H1 (cell line): ENCODE results near the gene C11orf58. TPM values are rescaled to one million over a fixed set of nuclear protein-coding genes. Genes with fewer than 3 reads are reported as not detected.

Experiments
- CTCF ChIA-PET: fragments of 300-600 bp; sonication (Branson Sonifier 250); formaldehyde crosslinking; loops from one replicate; lab custom pipeline; 2021; ENCODE audit not compliant: partially characterized antibody; lab: Charles Lee
- POLR2A ChIA-PET: fragments of 300-600 bp; sonication (Branson Sonifier 250); formaldehyde crosslinking; loops from one replicate; lab custom pipeline; 2021; ENCODE audit warnings: inconsistent platforms; ENCODE audit not compliant: partially characterized antibody; lab: Charles Lee
- DNase-seq, 2 experiments: peaks; one replicate each; pipeline versions ENCODE4 v3.0.0 to v3.0.0-alpha.2; 2010 to 2022; ENCODE audit warnings: low spot score in 2 of 2, low read depth in 1 of 2, mixed read lengths in 1 of 2
- FAIRE-seq: peaks from 2 replicates; lab custom pipeline; 2011; peaks lifted over from hg19 to GRCh38; lab: Jason Lieb, UNC
- H2AFZ ChIP-seq: 2 replicates; pipeline ENCODE4 v1.8.1; 2012; ENCODE audit warnings: low read length, inconsistent platforms
- H2AK5ac ChIP-seq: 2 replicates; pipeline ENCODE4 v1.6.1; 2013; ENCODE audit warnings: low read depth, low read length
- H2BK120ac ChIP-seq: replicated peaks from 2 replicates; pipeline ENCODE3; 2013; ENCODE audit warnings: low read depth, low read length, inconsistent platforms
- H2BK12ac ChIP-seq: 2 replicates; pipeline ENCODE4 v1.6.1; 2013; ENCODE audit warnings: low read depth, low read length
- H2BK15ac ChIP-seq: 2 replicates; pipeline ENCODE4 v1.6.1; 2013; ENCODE audit warnings: low read length
- H2BK20ac ChIP-seq: 2 replicates; pipeline ENCODE4 v1.6.1; 2013; ENCODE audit warnings: low read length
- H2BK5ac ChIP-seq: 2 replicates; pipeline ENCODE4 v1.6.1; 2013; ENCODE audit warnings: low read depth, low read length
- H3K14ac ChIP-seq: 2 replicates; pipeline ENCODE4 v1.6.1; 2013; ENCODE audit warnings: inconsistent platforms; ENCODE audit not compliant: insufficient read length
- H3K18ac ChIP-seq: 2 replicates; pipeline ENCODE4 v1.6.1; 2013; ENCODE audit warnings: low read length; ENCODE audit errors: extremely low read depth
- H3K23ac ChIP-seq: 2 replicates; pipeline ENCODE4 v1.6.1; 2013; ENCODE audit warnings: inconsistent platforms; ENCODE audit not compliant: insufficient read length
- H3K23me2 ChIP-seq: 2 replicates; pipeline ENCODE4 v1.6.1; 2013; ENCODE audit warnings: low read depth, low read length
- H3K27ac ChIP-seq: 2 replicates; pipeline ENCODE4 v1.6.1; 2011; ENCODE audit warnings: low read depth, low read length, inconsistent platforms
- H3K27me3 ChIP-seq, 4 experiments: replicated peaks in 1 of 4; 1 replicate in 1 of 4; 2 replicates in 3 of 4; pipeline versions ENCODE4 v1.6.1 to v1.8.1; 2011 to 2013; ENCODE audit warnings: low read length in 3 of 4, mild to moderate bottlenecking in 3 of 4, inconsistent platforms in 2 of 4, mixed read lengths in 2 of 4, moderate library complexity in 1 of 4; ENCODE audit not compliant: control insufficient read depth in 3 of 4, insufficient read depth in 3 of 4; ENCODE audit errors: extremely low read depth in 1 of 4
- H3K36me3 ChIP-seq, 4 experiments: 2 replicates each; pipeline versions ENCODE4 v1.6.1 to v1.8.1; 2011 to 2013; ENCODE audit warnings: mild to moderate bottlenecking in 4 of 4, low read length in 3 of 4, moderate library complexity in 2 of 4, control low read depth in 1 of 4, inconsistent platforms in 1 of 4; ENCODE audit not compliant: insufficient read depth in 4 of 4, control insufficient read depth in 2 of 4
- H3K4ac ChIP-seq: replicated peaks from 2 replicates; pipeline ENCODE3; 2013; ENCODE audit warnings: low read length, low read depth, mixed read lengths, inconsistent platforms; ENCODE audit not compliant: insufficient read length
- H3K4me1 ChIP-seq, 4 experiments: replicated peaks in 1 of 4; 1 replicate in 1 of 4; 2 replicates in 3 of 4; pipeline versions ENCODE4 v1.6.1 to v1.8.1; 2011 to 2013; ENCODE audit warnings: low read length in 3 of 4, inconsistent platforms in 2 of 4, mixed read lengths in 1 of 4; ENCODE audit not compliant: insufficient read depth in 4 of 4, control insufficient read depth in 3 of 4
- H3K4me2 ChIP-seq, 2 experiments: 2 replicates each; pipeline versions ENCODE4 v1.6.1 to v1.8.1; 2011 to 2013; ENCODE audit warnings: low read depth in 2 of 2, low read length in 2 of 2, control low read depth in 1 of 2, inconsistent platforms in 1 of 2, mild to moderate bottlenecking in 1 of 2; ENCODE audit not compliant: insufficient read depth in 1 of 2
- H3K4me3 ChIP-seq, 4 experiments: fragments of 200-600, 300-600 bp in 1 of 4; sonication (generic), shearing (Covaris generic), sonication (Bioruptor Twin) in 1 of 4; 2 replicates each; pipeline versions ENCODE4 v1.5.1 to v1.8.1; 2011 to 2016; ENCODE audit warnings: low read length in 4 of 4, low read depth in 3 of 4, control low read depth in 2 of 4, inconsistent platforms in 2 of 4, mild to moderate bottlenecking in 2 of 4, mixed read lengths in 1 of 4, moderate library complexity in 1 of 4; ENCODE audit not compliant: insufficient read depth in 2 of 4; ENCODE audit errors: extremely low read depth in 1 of 4
- H3K56ac ChIP-seq: replicated peaks from 2 replicates; pipeline ENCODE3; 2013; ENCODE audit warnings: low read depth, mild to moderate bottlenecking, mixed read lengths, low read length, inconsistent platforms; ENCODE audit not compliant: insufficient read length
- H3K79me1 ChIP-seq: 2 replicates; pipeline ENCODE4 v1.6.1; 2013; ENCODE audit warnings: low read depth, low read length, control low read depth
- H3K79me2 ChIP-seq, 2 experiments: 2 replicates each; pipeline versions ENCODE4 v1.6.1 to v1.8.1; 2012 to 2013; ENCODE audit warnings: low read length in 2 of 2, mild to moderate bottlenecking in 2 of 2, inconsistent platforms in 1 of 2; ENCODE audit not compliant: insufficient read depth in 2 of 2, control insufficient read depth in 1 of 2
- H3K9ac ChIP-seq, 4 experiments: replicated peaks in 1 of 4; 1 replicate in 1 of 4; 2 replicates in 3 of 4; pipeline versions ENCODE4 v1.6.1 to v1.8.1; 2011 to 2013; ENCODE audit warnings: low read depth in 3 of 4, low read length in 3 of 4, control low read depth in 2 of 4, mild to moderate bottlenecking in 2 of 4, moderate library complexity in 2 of 4, inconsistent platforms in 1 of 4; ENCODE audit errors: extremely low read depth in 1 of 4
- H3K9me3 ChIP-seq, 2 experiments: 2 replicates each; pipeline versions ENCODE4 v1.6.1 to v1.8.1; 2012 to 2013; ENCODE audit warnings: mild to moderate bottlenecking in 2 of 2, moderate library complexity in 2 of 2, control low read depth in 1 of 2, inconsistent platforms in 1 of 2, low read depth in 1 of 2, low read length in 1 of 2, mixed read lengths in 1 of 2; ENCODE audit not compliant: insufficient read depth in 2 of 2
- H4K20me1 ChIP-seq, 2 experiments: replicated peaks in 1 of 2; 2 replicates each; pipeline versions ENCODE3 to v1.8.1; 2011 to 2013; ENCODE audit warnings: inconsistent platforms in 2 of 2, low read length in 2 of 2, mild to moderate bottlenecking in 1 of 2; ENCODE audit not compliant: insufficient read depth in 2 of 2, control insufficient read depth in 1 of 2
- H4K5ac ChIP-seq: 2 replicates; pipeline ENCODE4 v1.6.1; 2013; ENCODE audit warnings: low read length, low read depth, mixed read lengths, inconsistent platforms; ENCODE audit not compliant: insufficient read length
- H4K8ac ChIP-seq: 2 replicates; pipeline ENCODE4 v1.8.0; 2013; ENCODE audit warnings: mild to moderate bottlenecking, moderate library complexity, low read length, inconsistent platforms; ENCODE audit not compliant: insufficient read depth; ENCODE audit errors: extremely low read depth
- H4K91ac ChIP-seq: replicated peaks from 2 replicates; pipeline ENCODE3; 2013; ENCODE audit warnings: low read length, mixed read lengths, inconsistent platforms; ENCODE audit not compliant: insufficient read length
- CBX8 ChIP-seq: fragments of 300-800, 300-1000 bp; sonication (generic); IDR thresholded peaks from 2 replicates; pipeline ENCODE4 v1.7.1; 2016; ENCODE audit warnings: low read depth, low read length, borderline replicate concordance
- CHD1 ChIP-seq: IDR thresholded peaks from 2 replicates; pipeline ENCODE4 v1.6.1; 2012; ENCODE audit warnings: low read depth, low read length, improper control_type of control experiment
- EP300 ChIP-seq, 2 experiments: IDR thresholded peaks; 1 replicate in 1 of 2; 2 replicates in 1 of 2; pipeline ENCODE4 v1.6.1; 2011 to 2012; ENCODE audit warnings: low read depth in 2 of 2, low read length in 2 of 2, mild to moderate bottlenecking in 2 of 2, borderline replicate concordance in 1 of 2, inconsistent platforms in 1 of 2, moderate library complexity in 1 of 2
- HDAC6 ChIP-seq: IDR thresholded peaks from one replicate; pipeline ENCODE4 v1.7.1; 2012; ENCODE audit warnings: low read depth, mild to moderate bottlenecking, inconsistent platforms, low read length, moderate library complexity
- JUND ChIP-seq: IDR thresholded peaks from 2 replicates; pipeline ENCODE4 v1.6.1; 2011; ENCODE audit warnings: mild to moderate bottlenecking, improper control_type of control experiment, low read length
- NANOG ChIP-seq: IDR thresholded peaks from 2 replicates; pipeline ENCODE4 v1.6.1; 2011; ENCODE audit warnings: low read length, low read depth, mild to moderate bottlenecking, inconsistent platforms; ENCODE audit not compliant: insufficient read depth, poor library complexity, severe bottlenecking
- NRF1 ChIP-seq: IDR thresholded peaks from 2 replicates; pipeline ENCODE4 v1.6.1; 2011; ENCODE audit warnings: mild to moderate bottlenecking, low read depth, low read length, improper control_type of control experiment
- SP2 ChIP-seq: IDR thresholded peaks from 2 replicates; pipeline ENCODE4 v1.6.1; 2012; ENCODE audit warnings: mild to moderate bottlenecking, low read length, inconsistent platforms
- TAF1 ChIP-seq: IDR thresholded peaks from 2 replicates; pipeline ENCODE4 v1.6.1; 2011; ENCODE audit warnings: mild to moderate bottlenecking, low read depth, low read length
- YY1 ChIP-seq: IDR thresholded peaks from 2 replicates; pipeline ENCODE4 v1.6.1; 2011; ENCODE audit warnings: low read depth, mild to moderate bottlenecking, low read length
- ZNF274 ChIP-seq: IDR thresholded peaks from 2 replicates; pipeline ENCODE4 v1.7.0; 2012; ENCODE audit warnings: low read length, borderline replicate concordance; ENCODE audit errors: extremely low read depth
- WGBS, 2 experiments: shearing (Covaris generic) in 1 of 2; methylation state at CpG; one replicate each; pipeline versions ENCODE4 v1.1.6 to v1.1.7; 2013 to 2015; ENCODE audit warnings: low lambda C conversion rate in 2 of 2, mixed read lengths in 2 of 2, inconsistent platforms in 1 of 2, low coverage in 1 of 2, missing lambda C conversion rate in 1 of 2; ENCODE audit not compliant: insufficient replicate concordance in 2 of 2, insufficient coverage in 1 of 2, insufficient read length in 1 of 2; ENCODE audit errors: extremely low coverage in 1 of 2, missing lambda C conversion rate in 1 of 2; 5-methylcytosine and 5-hydroxymethylcytosine counted together
- polyA plus RNA-seq, 7 experiments: library from polyadenylated mRNA; depleted of rRNA in 3 of 7; stranded (reverse) in 5 of 7; unstranded in 2 of 7; fragments of >200 nt in 5 of 7; fragments of 200-250 nt in 2 of 7; gene quantifications; 1 replicate in 5 of 7; 2 replicates in 1 of 7; 4 replicates in 1 of 7; pipeline versions ENCODE4 v1.2.1 to v1.2.3, GENCODE V29; 2011 to 2013; ENCODE audit warnings: missing spikeins in 2 of 7, mixed read lengths in 2 of 7
- total RNA-seq: library from RNA; stranded (reverse); fragmentation: NEBNext Ultra II Directional; extraction: Animal tissue kit (Norgen Biotek cat#: 25700); gene quantifications from 2 replicates; pipeline ENCODE4 v1.2.1, GENCODE V29; 2021

Gene C11orf58
- total and polyA plus RNA-seq, 2 of the 8 experiments (the other 6 are each of a cell fraction or from before 2014, with no cell fraction given), result 70.7 to 181 TPM

- Histone ChIP-seq H3K9me3 (no peaks in the 10 kb centered on the region), H2AFZ (0 out of 2 replicates have a peak overlapping the region, but pooled peaks have one; percentile 73), H3K23me2 (no peaks in the 10 kb centered on the region), H2AK5ac (no peak overlapping the region), H3K4ac (no peak overlapping the region), H3K14ac (no peak overlapping the region), H3K27ac (no peak overlapping the region), H2BK5ac (no peak overlapping the region), H3K79me1 (no peaks in the 10 kb centered on the region), H4K91ac (no peak overlapping the region), H4K5ac (no peak overlapping the region), H3K79me2 (no peaks in the 10 kb centered on the region), H3K9ac (no peak overlapping the region), H3K4me2 (no peak overlapping the region), H3K4me1 (no peaks in the 10 kb centered on the region), H3K36me3 (no peaks in the 10 kb centered on the region), H2BK15ac (no peak overlapping the region), H3K23ac (no peak overlapping the region), H3K4me3 (no peak overlapping the region), H4K8ac (no peak overlapping the region), H3K27me3 (no peaks in the 10 kb centered on the region), H4K20me1 (no peaks in the 10 kb centered on the region), H3K56ac (no peak overlapping the region), H2BK120ac (no peak overlapping the region), H3K18ac (no peak overlapping the region), H2BK12ac (no peak overlapping the region), H2BK20ac (no peak overlapping the region)
- DNase-seq (no peak), FAIRE-seq (no peak)
- WGBS, 2 experiments, result 53% methylated on average over 1 of the region's 1 CpG; no CpG with 5 or more reads in 1 of the 2 experiments
- CTCF ChIA-PET, result interaction anchor here (1.6 to 2.0 kb wide), 2 partner anchors 35 to 100 kb away, joined by 3 to 4 read pairs; no protein-coding TSS in a partner anchor
- POLR2A ChIA-PET, result interaction anchor here (0.7 kb wide), 1 partner anchor 24 kb away, joined by 3 read pairs; the partner anchor contains the start of gene C11orf58
- TF ChIP-seq ZNF274 (no peak), EP300 (IDR thresholded peaks at IDR 0.05; ENCODE audit: borderline replicate concordance in 1 of 2, low read depth in 2 of 2, low read length in 2 of 2) (no peak), CHD1 (no peak), JUND (no peak), HDAC6 (no peak), SP2 (no peak), TAF1 (no peak), YY1 (no peak), CBX8 (no peak), NANOG (no peak), NRF1 (no peak)
These were observed 24.9 kb upstream of the C11orf58 start for GRCh38 chr11:16713594-16713993.
